GM23338 (cell line): Measurements from ENCODE around the gene SARNP. TPM values are rescaled to one million over a fixed set of nuclear protein-coding genes. Genes with fewer than 3 reads are reported as not detected.

Source experiments
- ATAC-seq: fragments of 200-7000 bp; cut with Tn5 transposase; 3 replicates; pipeline ENCODE4 v1.9.1; 2020
- DNase-seq: peaks from one replicate; pipeline ENCODE4 v3.0.0-alpha.2; 2015; ENCODE audit warnings: low spot score
- H2AFZ ChIP-seq: fragments of 200-600 bp; sonication (generic); 2 replicates; pipeline ENCODE4 v1.8.0; 2016; ENCODE audit warnings: antibody characterized with exemption, mild to moderate bottlenecking, moderate library complexity
- H3F3A ChIP-seq: fragments of 200-600 bp; sonication (generic); replicated peaks from 2 replicates; pipeline ENCODE4 v1.8.0; 2017; ENCODE audit warnings: antibody characterized with exemption, mixed run types, low read depth
- H3K27ac ChIP-seq: fragments of 200-600 bp; sonication (generic); 2 replicates; pipeline ENCODE4 v1.6.1; 2016; ENCODE audit warnings: low read depth
- H3K27me3 ChIP-seq: fragments of 200-600 bp; sonication (generic); 2 replicates; pipeline ENCODE4 v1.8.0; 2016; ENCODE audit warnings: mild to moderate bottlenecking, mixed run types, moderate library complexity; ENCODE audit not compliant: insufficient read depth
- H3K36me3 ChIP-seq: fragments of 200-600 bp; sonication (generic); 2 replicates; pipeline ENCODE4 v1.8.0; 2016; ENCODE audit warnings: mild to moderate bottlenecking; ENCODE audit not compliant: insufficient read depth
- H3K4me1 ChIP-seq: fragments of 200-600 bp; sonication (generic); 2 replicates; pipeline ENCODE4 v1.8.0; 2016; ENCODE audit warnings: mild to moderate bottlenecking, moderate library complexity; ENCODE audit not compliant: insufficient read depth
- H3K4me2 ChIP-seq: fragments of 200-600 bp; sonication (generic); 2 replicates; pipeline ENCODE4 v1.7.1; 2017; ENCODE audit warnings: mixed run types
- H3K4me3 ChIP-seq: fragments of 200-600 bp; sonication (generic); 2 replicates; pipeline ENCODE4 v1.6.1; 2016; ENCODE audit warnings: mixed run types
- H3K79me2 ChIP-seq: fragments of 200-600 bp; sonication (generic); replicated peaks from 2 replicates; pipeline ENCODE4 v1.8.0; 2017; ENCODE audit warnings: mild to moderate bottlenecking; ENCODE audit not compliant: insufficient read depth
- H3K9me2 ChIP-seq: fragments of 200-600 bp; sonication (generic); 2 replicates; pipeline ENCODE4 v1.8.0; 2017; ENCODE audit not compliant: insufficient read depth
- H4K20me1 ChIP-seq: fragments of 200-600 bp; sonication (generic); replicated peaks from 2 replicates; pipeline ENCODE4 v1.8.0; 2017; ENCODE audit warnings: mild to moderate bottlenecking; ENCODE audit not compliant: insufficient read depth
- H3K27ac Mint-ChIP-seq: 2 replicates; pipeline ENCODE4 v1.8.0; 2020; ENCODE audit warnings: inconsistent platforms, mild to moderate bottlenecking, moderate library complexity, mixed read lengths
- H3K27me3 Mint-ChIP-seq: 3 replicates; pipeline ENCODE4 v1.8.0; 2022; ENCODE audit warnings: low read depth, mild to moderate bottlenecking, moderate library complexity, mixed read lengths, inconsistent platforms; ENCODE audit not compliant: insufficient read depth, poor library complexity
- H3K36me3 Mint-ChIP-seq: 3 replicates; pipeline ENCODE4 v1.8.0; 2021; ENCODE audit warnings: low read depth, mild to moderate bottlenecking, inconsistent platforms, moderate library complexity, mixed read lengths
- H3K4me1 Mint-ChIP-seq: 3 replicates; pipeline ENCODE4 v1.8.0; 2020; ENCODE audit warnings: mild to moderate bottlenecking, inconsistent platforms, mixed read lengths
- H3K4me3 Mint-ChIP-seq: 3 replicates; pipeline ENCODE4 v1.8.0; 2021; ENCODE audit warnings: moderate library complexity, mild to moderate bottlenecking, inconsistent platforms, mixed read lengths
- H3K9me3 Mint-ChIP-seq: 3 replicates; pipeline ENCODE4 v1.8.0; 2020; ENCODE audit warnings: moderate library complexity, mild to moderate bottlenecking, inconsistent platforms, mixed read lengths
- CREB1 ChIP-seq: fragments of 250-450 bp; sonication (Bioruptor Pico); IDR thresholded peaks from 2 replicates; pipeline ENCODE4 v1.5.0; 2020; ENCODE audit warnings: low read depth, mild to moderate bottlenecking, moderate library complexity
- CTCF ChIP-seq, 2 experiments: fragments of 200-600 bp in 1 of 2; sonication (generic) in 1 of 2; conservative IDR thresholded peaks; 2 replicates each; pipeline versions ENCODE4 v1.5.1 to v1.6.1; 2016 to 2017; ENCODE audit warnings: antibody characterized with exemption in 2 of 2, low read depth in 2 of 2, mild to moderate bottlenecking in 2 of 2, moderate library complexity in 1 of 2
- EZH2 ChIP-seq: fragments of 200-600 bp; sonication (generic); IDR thresholded peaks from one replicate; pipeline ENCODE4 v1.8.0; 2017; ENCODE audit warnings: antibody characterized with exemption, mild to moderate bottlenecking, low read depth; ENCODE audit not compliant: unreplicated experiment
- EZH2phosphoT487 ChIP-seq: fragments of 200-600 bp; sonication (generic); IDR thresholded peaks from one replicate; pipeline ENCODE4 v1.8.1; 2018; ENCODE audit warnings: antibody characterized with exemption; ENCODE audit not compliant: unreplicated experiment
- JUNB ChIP-seq: IDR thresholded peaks from one replicate; pipeline ENCODE4 v1.6.1; 2016; ENCODE audit warnings: antibody characterized with exemption; ENCODE audit not compliant: unreplicated experiment
- NANOG ChIP-seq: IDR thresholded peaks from 2 replicates; pipeline ENCODE4 v1.6.1; 2016; ENCODE audit warnings: antibody characterized with exemption, borderline replicate concordance
- POLR2AphosphoS5 ChIP-seq: IDR thresholded peaks from 2 replicates; pipeline ENCODE4 v1.6.1; 2016; ENCODE audit warnings: antibody characterized with exemption, low read depth
- REST ChIP-seq: IDR thresholded peaks from one replicate; pipeline ENCODE4 v1.6.1; 2018; ENCODE audit warnings: antibody characterized with exemption; ENCODE audit not compliant: unreplicated experiment
- STAT1 ChIP-seq: IDR thresholded peaks from one replicate; pipeline ENCODE4 v1.6.1; 2016; ENCODE audit warnings: antibody characterized with exemption; ENCODE audit not compliant: unreplicated experiment
- ZNF114 ChIP-seq: fragments of 250-450 bp; sonication (Bioruptor Pico); IDR thresholded peaks from 2 replicates; pipeline ENCODE4 v1.5.0; 2020; ENCODE audit warnings: mild to moderate bottlenecking, moderate library complexity
- ZNF331 ChIP-seq: fragments of 250-450 bp; sonication (Bioruptor Pico); IDR thresholded peaks from 2 replicates; pipeline ENCODE4 v1.5.0; 2020; ENCODE audit warnings: low read depth, mild to moderate bottlenecking, moderate library complexity
- polyA plus RNA-seq: library from polyadenylated mRNA; unstranded; fragments of >200 nt; fragmentation: Nextera tagmentation; extraction: Ambion mirVana; gene quantifications from 2 replicates; pipeline ENCODE4 v1.2.1, GENCODE V29; 2016
- total RNA-seq: library from RNA; depleted of rRNA; stranded (reverse); fragments of >200 nt; shearing (Covaris generic); gene quantifications from 2 replicates; pipeline ENCODE4 v1.2.3, GENCODE V29; 2014
- TF ChIP-seq, protein P1 (sequence below): IDR thresholded peaks from 2 replicates; pipeline ENCODE4 v1.6.1; 2016; ENCODE audit warnings: antibody characterized with exemption

The SARNP gene
- total and polyA plus RNA-seq, 2 experiments from 2014 or later: 96.0 to 313 TPM

GRCh38 chr12:55814257-55814656 is 3.3 kb downstream of the SARNP start:
- H3K36me3 Mint-ChIP-seq: peaks cover 24% of the 10 kb centered on the region
- DNase-seq (peak; percentile 72), ATAC-seq (no peak)
- no peaks in the 10 kb centered on the region for H3K27me3 ChIP-seq
- peak overlapping the region; percentile 78; the same call in 1 of the 2 replicates for H3K27ac ChIP-seq
- peaks cover 3% of the 10 kb centered on the region; the same call in 1 of the 2 replicates for H3K36me3 ChIP-seq
- H3K4me3 ChIP-seq: peak overlapping the region; percentile 28
- no peak overlapping the region for H2AFZ ChIP-seq
- peaks cover 55% of the 10 kb centered on the region for H4K20me1 ChIP-seq
- H3K4me2 ChIP-seq: peak overlapping the region; percentile 69
- peaks cover 6% of the 10 kb centered on the region; the same call in 1 of the 2 replicates for H3F3A ChIP-seq
- peak overlapping the region; percentile 41 for H3K4me3 Mint-ChIP-seq
- no peaks in the 10 kb centered on the region for H3K9me3 Mint-ChIP-seq
- H3K4me1 ChIP-seq: peaks cover 50% of the 10 kb centered on the region
- peak overlapping the region; percentile 66; the same call in 1 of the 2 replicates for H3K27ac Mint-ChIP-seq
- H3K79me2 ChIP-seq: peaks cover 92% of the 10 kb centered on the region
- TF ChIP-seq POLR2AphosphoS5: no peak
- peaks cover 39% of the 10 kb centered on the region for H3K4me1 Mint-ChIP-seq
- no peaks in the 10 kb centered on the region for H3K9me2 ChIP-seq
- peaks cover 2% of the 10 kb centered on the region for H3K27me3 Mint-ChIP-seq

DNA sequence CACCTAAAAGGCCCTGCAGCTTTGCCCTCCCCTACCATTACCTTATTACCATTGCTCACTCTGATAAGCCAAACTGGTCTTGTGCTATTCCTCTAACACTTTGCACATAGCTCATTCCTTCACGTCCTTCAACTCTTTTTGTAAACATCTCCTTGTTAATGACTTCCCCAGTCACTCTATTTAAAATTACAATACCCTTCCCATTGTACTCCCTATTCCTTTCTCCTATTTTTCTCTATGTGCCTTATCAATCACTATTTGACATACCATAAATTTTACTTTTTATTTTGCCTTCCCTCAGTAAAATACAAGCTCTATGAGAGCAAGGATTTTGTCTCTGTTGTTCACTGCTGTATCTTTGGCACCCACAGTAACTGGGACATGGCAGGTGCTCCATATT is 5.4 kb downstream of the SARNP start:
- no peaks in the 10 kb centered on the region for H3K9me2 ChIP-seq
- Mint-ChIP-seq H3K27me3 (peaks cover 2% of the 10 kb centered on the region), H3K4me3 (peak overlapping the region; percentile 2; the same call in 1 of the 3 replicates), H3K4me1 (peaks cover 32% of the 10 kb centered on the region), H3K36me3 (peaks cover 34% of the 10 kb centered on the region), H3K27ac (peak overlapping the region; percentile 1; the same call in 1 of the 2 replicates), H3K9me3 (no peaks in the 10 kb centered on the region)
- peak overlapping the region; percentile 19 for H3K4me3 ChIP-seq
- no peaks in the 10 kb centered on the region for H3K27me3 ChIP-seq
- no peak for DNase-seq
- peaks cover 43% of the 10 kb centered on the region for H3K4me1 ChIP-seq
- H3K79me2 ChIP-seq: peaks cover 100% of the 10 kb centered on the region
- H2AFZ ChIP-seq: no peak overlapping the region
- H4K20me1 ChIP-seq: peaks cover 64% of the 10 kb centered on the region
- peak overlapping the region; percentile 80; the same call in 1 of the 2 replicates for H3K27ac ChIP-seq
- peaks cover 9% of the 10 kb centered on the region; the same call in 1 of the 2 replicates for H3K36me3 ChIP-seq
- peak overlapping the region; percentile 46 for H3K4me2 ChIP-seq
- no peak; the same call in 2 of the 3 replicates for ATAC-seq
- peaks cover 3% of the 10 kb centered on the region; the same call in 1 of the 2 replicates for H3F3A ChIP-seq
- TF ChIP-seq ZNF114 (CRISPR knock-in tag): no peak
- TF ChIP-seq STAT1: no peak
- no peak for TF ChIP-seq REST
- TF ChIP-seq JUNB: no peak
- no peak for TF ChIP-seq EZH2phosphoT487
- TF ChIP-seq, protein P1, sequence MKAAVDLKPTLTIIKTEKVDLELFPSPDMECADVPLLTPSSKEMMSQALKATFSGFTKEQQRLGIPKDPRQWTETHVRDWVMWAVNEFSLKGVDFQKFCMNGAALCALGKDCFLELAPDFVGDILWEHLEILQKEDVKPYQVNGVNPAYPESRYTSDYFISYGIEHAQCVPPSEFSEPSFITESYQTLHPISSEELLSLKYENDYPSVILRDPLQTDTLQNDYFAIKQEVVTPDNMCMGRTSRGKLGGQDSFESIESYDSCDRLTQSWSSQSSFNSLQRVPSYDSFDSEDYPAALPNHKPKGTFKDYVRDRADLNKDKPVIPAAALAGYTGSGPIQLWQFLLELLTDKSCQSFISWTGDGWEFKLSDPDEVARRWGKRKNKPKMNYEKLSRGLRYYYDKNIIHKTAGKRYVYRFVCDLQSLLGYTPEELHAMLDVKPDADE: no peak
- TF ChIP-seq CREB1: no peak
- no peak for TF ChIP-seq ZNF331 (CRISPR knock-in tag)
- no peak for TF ChIP-seq POLR2AphosphoS5
- no peak for TF ChIP-seq EZH2
- no peak for TF ChIP-seq NANOG
- no peak for TF ChIP-seq CTCF (conservative IDR thresholded peaks at IDR 0.05; ENCODE audit: low read depth in 2 of 2)
